GM20000 (cell line): ENCODE measurements around the gene NCS1.

Experiments
- DNase-seq: peaks from one replicate; pipeline ENCODE4 v3.0.0; 2012; ENCODE audit warnings: low spot score
- TF ChIP-seq, protein P1 (sequence below): IDR thresholded peaks from 2 replicates; pipeline ENCODE4 v1.5.1; 2012; ENCODE audit warnings: mild to moderate bottlenecking, control low read depth; ENCODE audit errors: extremely low read depth, missing control alignments

NCS1 gene

DNA sequence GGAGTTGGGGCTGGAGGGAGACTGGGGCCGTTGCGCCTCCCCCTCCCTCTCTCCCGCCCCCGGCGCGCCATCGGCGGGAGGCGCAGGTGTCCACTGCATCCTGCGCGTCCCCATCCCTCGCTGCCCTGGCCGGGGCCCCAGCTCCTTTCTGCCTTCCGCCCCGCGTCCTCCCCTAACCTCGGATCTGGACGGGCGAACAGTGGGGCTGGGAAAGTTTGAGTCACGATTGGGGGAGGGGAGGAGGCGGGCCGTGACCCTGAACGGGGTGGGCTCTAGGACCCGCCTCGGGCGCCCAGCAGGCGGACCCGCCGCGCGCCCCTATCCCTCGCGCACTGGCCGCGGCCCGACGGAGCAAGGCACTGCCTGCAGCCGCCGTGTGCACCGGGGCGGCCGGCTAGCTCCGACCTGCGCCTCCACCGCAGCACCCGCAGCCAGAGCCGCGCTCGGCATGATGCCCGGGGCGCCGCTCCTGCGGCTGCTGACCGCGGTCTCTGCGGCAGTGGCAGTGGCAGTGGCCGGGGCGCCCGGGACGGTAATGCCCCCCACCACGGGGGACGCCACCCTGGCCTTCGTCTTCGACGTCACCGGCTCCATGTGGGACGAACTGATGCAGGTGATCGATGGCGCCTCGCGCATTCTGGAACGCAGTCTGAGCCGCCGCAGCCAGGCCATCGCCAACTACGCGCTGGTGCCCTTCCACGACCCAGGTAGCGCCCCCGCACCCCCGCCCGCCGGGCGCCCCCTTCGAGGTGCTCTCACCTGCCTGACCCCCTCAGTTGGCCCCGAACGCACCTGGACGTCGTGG, 93.4 kb downstream of the NCS1 start, which contains the start of gene HMCN2:
Gene HMCN2, plus strand, starts transcription at position 330 of the 805 bp plus-strand sequence. Its CDS starts 119 bp downstream, at position 449.
- TF ChIP-seq, protein P1, sequence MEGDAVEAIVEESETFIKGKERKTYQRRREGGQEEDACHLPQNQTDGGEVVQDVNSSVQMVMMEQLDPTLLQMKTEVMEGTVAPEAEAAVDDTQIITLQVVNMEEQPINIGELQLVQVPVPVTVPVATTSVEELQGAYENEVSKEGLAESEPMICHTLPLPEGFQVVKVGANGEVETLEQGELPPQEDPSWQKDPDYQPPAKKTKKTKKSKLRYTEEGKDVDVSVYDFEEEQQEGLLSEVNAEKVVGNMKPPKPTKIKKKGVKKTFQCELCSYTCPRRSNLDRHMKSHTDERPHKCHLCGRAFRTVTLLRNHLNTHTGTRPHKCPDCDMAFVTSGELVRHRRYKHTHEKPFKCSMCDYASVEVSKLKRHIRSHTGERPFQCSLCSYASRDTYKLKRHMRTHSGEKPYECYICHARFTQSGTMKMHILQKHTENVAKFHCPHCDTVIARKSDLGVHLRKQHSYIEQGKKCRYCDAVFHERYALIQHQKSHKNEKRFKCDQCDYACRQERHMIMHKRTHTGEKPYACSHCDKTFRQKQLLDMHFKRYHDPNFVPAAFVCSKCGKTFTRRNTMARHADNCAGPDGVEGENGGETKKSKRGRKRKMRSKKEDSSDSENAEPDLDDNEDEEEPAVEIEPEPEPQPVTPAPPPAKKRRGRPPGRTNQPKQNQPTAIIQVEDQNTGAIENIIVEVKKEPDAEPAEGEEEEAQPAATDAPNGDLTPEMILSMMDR: no peak

DNA sequence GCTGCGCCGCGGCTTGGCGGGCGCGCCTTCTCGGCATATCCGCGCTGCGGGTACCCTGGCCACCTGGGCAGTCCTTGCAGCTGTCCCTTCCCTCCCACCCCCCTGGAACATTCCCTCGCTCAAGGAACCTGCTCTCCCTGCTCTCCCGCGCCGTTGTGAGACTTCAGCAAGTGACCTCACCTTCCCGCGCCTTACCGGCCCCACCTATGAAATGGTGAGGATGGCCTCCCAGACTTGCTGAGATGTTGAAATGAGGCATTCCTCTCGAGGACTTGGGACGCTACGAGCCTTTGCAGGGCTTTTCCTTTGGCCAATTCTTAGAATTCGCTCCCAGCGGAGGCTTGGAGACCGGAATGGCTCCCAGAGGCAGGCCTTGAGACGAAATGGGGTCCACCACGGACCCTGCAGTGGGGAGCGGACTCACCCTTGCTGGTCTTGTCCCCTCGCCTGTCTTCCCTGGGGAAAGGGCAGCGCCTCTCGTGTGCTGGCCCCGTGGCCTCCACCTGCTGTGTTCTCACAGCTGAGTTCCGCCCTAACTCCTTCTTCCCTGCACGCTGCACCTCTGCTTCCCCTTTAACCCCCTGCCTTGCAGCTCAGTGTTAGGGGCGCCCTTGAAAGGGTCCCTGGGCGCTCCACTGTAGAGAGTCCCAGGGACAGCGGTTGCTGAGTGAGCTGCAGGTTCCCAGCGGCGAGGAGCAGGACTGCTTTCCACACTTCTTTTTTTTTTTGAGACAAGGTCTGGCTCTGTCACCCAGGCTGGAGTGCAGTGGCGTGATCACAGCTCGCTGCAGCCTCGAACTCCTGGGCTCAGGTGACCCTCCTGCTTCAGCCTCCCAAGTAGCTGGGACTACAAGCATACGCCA, 94.3 kb downstream of the NCS1 start:
- TF ChIP-seq, protein P1: no peak
- DNase-seq: no peak

More for the DNA sequence above, 93.4 kb downstream of the NCS1 start, which contains the start of gene HMCN2:
- DNase-seq: no peak

DNA sequence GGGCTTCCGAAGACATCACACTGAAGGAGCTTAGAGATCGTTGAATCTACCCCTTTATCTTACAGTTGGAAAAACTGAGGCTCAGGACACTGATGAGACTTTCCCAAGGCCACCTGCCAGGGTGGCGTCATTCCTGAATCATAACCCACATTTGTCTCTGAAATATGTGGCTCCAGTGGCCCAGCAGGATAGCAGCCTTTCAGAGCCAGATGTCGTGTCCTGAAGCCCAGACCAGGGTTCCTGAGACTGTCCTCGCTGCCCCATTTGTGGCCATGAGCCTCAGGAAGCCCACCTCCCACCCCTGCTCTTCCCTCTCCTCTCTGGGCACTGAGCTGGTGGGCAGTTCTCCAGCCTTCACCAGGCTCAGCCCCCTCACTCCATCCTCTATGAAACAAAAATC, 95.7 kb downstream of the NCS1 start:
- DNase-seq: no peak
- TF ChIP-seq, protein P1: no peak

DNA sequence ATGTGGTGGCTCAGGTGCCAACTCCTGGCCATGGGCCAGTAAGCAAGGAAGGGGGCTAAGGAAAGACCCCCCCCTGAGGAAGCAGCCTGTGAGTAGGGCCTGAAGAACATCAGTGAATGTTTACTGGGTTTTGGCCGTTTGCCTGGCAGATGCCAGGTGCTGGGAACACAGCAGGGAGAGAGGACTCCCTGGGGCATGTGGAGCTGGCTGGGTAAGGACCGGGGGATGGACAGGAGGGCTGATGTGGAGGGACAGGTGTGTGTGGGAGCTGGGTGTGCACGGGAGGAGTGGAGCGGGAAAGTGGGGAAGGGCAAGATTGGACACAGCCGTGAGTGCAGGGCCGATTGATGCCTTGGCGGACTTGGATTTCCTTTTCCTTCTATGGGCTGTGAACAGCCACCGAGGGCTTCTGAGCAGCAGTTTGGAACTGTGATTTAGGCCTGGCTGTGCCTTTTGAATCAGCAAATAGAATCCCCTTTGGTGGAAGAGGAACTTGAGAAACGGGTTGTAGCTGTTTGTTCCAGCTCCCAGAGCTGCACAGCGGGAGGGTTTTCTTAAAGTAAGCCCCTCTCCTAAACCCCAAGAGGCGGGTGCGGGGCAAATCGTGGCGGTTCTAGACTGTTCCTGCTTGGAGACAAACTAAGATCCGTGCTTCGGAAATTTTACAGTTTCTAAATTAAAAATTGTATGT, 96.5 kb downstream of the NCS1 start:
- DNase-seq: peak; percentile 53
- TF ChIP-seq, protein P1: no peak

DNA sequence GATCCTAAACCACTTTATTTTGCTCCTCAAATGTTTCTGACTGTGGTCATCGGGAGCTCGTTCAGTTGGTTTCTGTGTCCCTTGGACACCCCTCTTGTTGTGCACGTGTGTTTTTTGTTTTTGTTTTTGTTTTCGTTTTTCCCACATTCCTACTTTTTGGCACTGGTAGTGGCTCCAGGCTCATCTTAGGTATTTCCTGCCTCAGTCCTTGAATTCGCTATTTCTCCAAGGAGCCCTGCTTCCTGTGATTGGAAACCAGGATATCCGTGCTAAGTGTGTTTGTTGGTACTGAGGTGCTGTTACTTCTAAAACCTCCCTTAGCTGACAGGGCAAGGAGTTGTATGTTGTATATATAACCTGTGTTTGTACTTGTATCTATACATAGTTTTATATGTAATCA, 99.3 kb downstream of the NCS1 start:
- no peak for DNase-seq
- TF ChIP-seq, protein P1: no peak

DNA sequence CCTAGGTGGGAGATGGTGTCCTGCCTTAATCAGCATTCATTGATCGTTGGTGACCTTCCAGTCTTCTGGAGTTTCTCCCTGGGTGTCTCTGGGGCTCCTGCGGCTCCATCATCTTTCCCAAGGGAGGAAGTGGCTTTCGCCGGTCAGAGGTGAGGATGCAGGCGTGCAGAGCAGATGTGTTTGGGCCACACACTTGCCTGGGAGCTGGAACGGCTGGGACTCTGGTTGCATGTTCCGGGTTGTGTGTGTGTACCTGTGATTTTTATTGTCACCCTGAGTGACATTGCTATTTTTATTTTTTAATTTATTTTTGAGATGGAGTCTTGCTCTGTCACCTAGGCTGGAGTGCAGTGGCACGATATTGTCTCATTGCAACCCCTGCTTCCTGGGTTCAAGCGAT, 103.0 kb downstream of the NCS1 start:
- TF ChIP-seq, protein P1: no peak
- no peak for DNase-seq
